ENCODE measurements around the gene KCNIP1.
A peak's percentile ranks its signal among the peaks of the same experiment; 100 is the strongest.

Gene KCNIP1

DNA sequence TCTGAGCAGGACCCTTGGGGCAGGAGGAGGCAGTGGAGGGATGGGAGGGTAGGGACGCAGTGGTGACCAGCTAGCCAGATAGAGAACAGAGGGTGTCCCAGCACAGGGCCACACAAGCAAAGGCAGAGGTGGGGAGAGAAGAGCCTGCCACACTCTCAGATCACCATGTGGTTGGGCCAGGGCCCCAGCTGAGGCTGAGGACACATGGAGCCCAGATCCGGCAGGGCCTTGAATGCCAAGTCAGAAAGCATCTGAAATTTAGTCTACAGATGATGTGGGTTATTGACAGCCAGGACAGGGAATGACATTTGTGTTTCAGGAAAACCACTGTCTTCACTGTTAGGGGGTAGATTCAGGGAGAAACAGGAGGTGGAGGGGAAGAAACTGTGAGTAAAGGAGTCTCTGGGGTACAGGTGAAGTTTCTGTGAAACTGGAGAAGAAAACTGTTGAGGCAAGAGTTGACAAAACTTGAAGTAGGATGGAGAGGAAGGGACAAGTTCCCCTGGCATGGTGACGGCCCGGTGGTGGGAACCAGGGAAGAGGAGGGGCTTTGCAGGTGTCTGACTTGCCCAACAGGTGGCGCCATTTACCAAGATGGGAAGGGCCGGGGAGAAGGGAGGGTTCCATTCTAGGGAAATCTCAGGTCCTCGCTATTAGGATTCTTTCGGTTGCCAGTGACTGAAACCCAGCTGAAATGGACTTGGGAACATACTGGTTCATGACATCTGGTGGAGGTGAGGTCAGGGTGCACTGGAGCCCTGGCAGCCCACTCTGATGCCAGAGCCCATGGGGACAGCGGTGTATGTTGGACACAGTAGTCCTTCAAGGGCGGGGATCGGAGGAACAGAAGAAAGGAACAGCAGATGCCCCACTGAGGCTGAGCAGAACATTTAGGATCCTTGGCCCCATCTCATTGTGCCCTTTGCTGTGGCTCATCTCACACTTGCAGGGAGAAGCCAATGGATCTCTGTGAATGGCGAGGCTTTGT lies 100.1 kb downstream of the KCNIP1 start:
- H3K9me3 ChIP-seq: no peaks in the 10 kb centered on the region
- no peak overlapping the region for H3K27ac ChIP-seq
- intact Hi-C loops (cut with DNase I; ENCODE audit: low total_unique reads): no loop called here
- no peaks in the 10 kb centered on the region for H3K36me3 ChIP-seq
- no peak overlapping the region for H3K4me3 ChIP-seq
- peaks cover 0 to 14% of the 10 kb centered on the region in 2 donors for H3K27me3 ChIP-seq
- peak in 1 of 2 donors; percentile 78 for DNase-seq
- H3K4me1 ChIP-seq: no peaks in the 10 kb centered on the region
- TF ChIP-seq CTCF (IDR thresholded peaks at IDR 0.05): peak; percentile 55 to 61

GRCh38 chr5:170606941-170607340 lies 103.1 kb downstream of the KCNIP1 start:
- DNase-seq: no peak
- H3K27ac ChIP-seq: no peak overlapping the region
- H3K36me3 ChIP-seq: no peaks in the 10 kb centered on the region
- no peak overlapping the region for H3K4me3 ChIP-seq
- no peaks in the 10 kb centered on the region for H3K4me1 ChIP-seq
- H3K9me3 ChIP-seq: no peaks in the 10 kb centered on the region
- H3K27me3 ChIP-seq: peaks cover 0 to 10% of the 10 kb centered on the region in 2 donors
- intact Hi-C loops (cut with DNase I; ENCODE audit: low total_unique reads): no loop called here
- TF ChIP-seq CTCF (IDR thresholded peaks at IDR 0.05): no peak

- no peaks in the 10 kb centered on the region for H3K9me3 ChIP-seq
- H3K36me3 ChIP-seq: no peaks in the 10 kb centered on the region
- intact Hi-C loops (cut with DNase I; ENCODE audit: low total_unique reads): no loop called here
- peaks cover 0 to 21% of the 10 kb centered on the region in 2 donors for H3K27me3 ChIP-seq
- no peak for TF ChIP-seq CTCF (IDR thresholded peaks at IDR 0.05)
- no peaks in the 10 kb centered on the region for H3K4me1 ChIP-seq
- no peak for DNase-seq
- no peak overlapping the region for H3K27ac ChIP-seq
- no peak overlapping the region for H3K4me3 ChIP-seq
Observed at GRCh38 chr5:170611449-170612090, 107.8 kb downstream of the KCNIP1 start.

- H3K27me3 ChIP-seq: peaks cover 0 to 21% of the 10 kb centered on the region in 2 donors
- no peaks in the 10 kb centered on the region for H3K36me3 ChIP-seq
- H3K27ac ChIP-seq: no peak overlapping the region
- no peak for DNase-seq
- no peak overlapping the region for H3K4me3 ChIP-seq
- no peaks in the 10 kb centered on the region for H3K4me1 ChIP-seq
- intact Hi-C loops (cut with DNase I; ENCODE audit: low total_unique reads): no loop called here
- TF ChIP-seq CTCF (IDR thresholded peaks at IDR 0.05): no peak
- no peaks in the 10 kb centered on the region for H3K9me3 ChIP-seq
Observed at GRCh38 chr5:170612256-170612678, 108.4 kb downstream of the KCNIP1 start.

GRCh38 chr5:170614065-170614490 lies 110.3 kb downstream of the KCNIP1 start:
- Histone ChIP-seq H3K9me3 (no peaks in the 10 kb centered on the region), H3K27ac (no peak overlapping the region), H3K4me1 (no peaks in the 10 kb centered on the region), H3K4me3 (no peak overlapping the region), H3K27me3 (peaks cover 0 to 21% of the 10 kb centered on the region in 2 donors), H3K36me3 (no peaks in the 10 kb centered on the region)
- DNase-seq: no peak
- TF ChIP-seq CTCF (IDR thresholded peaks at IDR 0.05): no peak
- intact Hi-C loops (cut with DNase I; ENCODE audit: low total_unique reads): no loop called here
